Activated CD4-positive, alpha-beta T cell treated with anti-CD3 and anti-CD28 coated beads, Interleukin-2, amount 50 U/mL, for 16 hours (primary cell): ENCODE data around the gene IFNW1.

Experiments used
- DNase-seq: peaks from one replicate; pipeline ENCODE4 v3.0.0-alpha.2; 2020

The IFNW1 gene

DNA sequence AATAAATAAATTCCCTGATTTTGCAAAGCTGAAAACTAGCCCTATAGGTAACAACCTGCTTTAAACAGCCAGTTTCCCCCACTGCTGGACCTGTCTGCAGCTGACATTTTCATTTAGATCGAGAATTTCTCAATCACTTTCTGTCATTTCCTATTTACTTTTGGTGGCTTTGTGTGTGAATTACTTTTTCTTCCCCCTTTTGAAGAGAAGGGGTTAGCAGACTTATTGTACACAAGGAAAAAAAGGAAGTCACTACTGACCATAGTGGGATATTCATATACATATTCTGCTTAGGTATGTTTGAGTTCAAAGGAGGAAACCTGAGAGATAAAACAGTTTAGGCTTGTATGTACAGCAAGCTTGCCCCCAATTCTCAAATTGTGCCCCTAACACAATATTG is 36.8 kb downstream of the IFNW1 start:
- no peak for DNase-seq

- no peak for DNase-seq
Measured at GRCh38 chr9:21102305-21102704, 39.3 kb downstream of the IFNW1 start.

GRCh38 chr9:21097817-21098216 is 43.8 kb downstream of the IFNW1 start:
- DNase-seq: no peak

- no peak for DNase-seq
Measured at GRCh38 chr9:21096901-21097255, 44.8 kb downstream of the IFNW1 start.

DNA sequence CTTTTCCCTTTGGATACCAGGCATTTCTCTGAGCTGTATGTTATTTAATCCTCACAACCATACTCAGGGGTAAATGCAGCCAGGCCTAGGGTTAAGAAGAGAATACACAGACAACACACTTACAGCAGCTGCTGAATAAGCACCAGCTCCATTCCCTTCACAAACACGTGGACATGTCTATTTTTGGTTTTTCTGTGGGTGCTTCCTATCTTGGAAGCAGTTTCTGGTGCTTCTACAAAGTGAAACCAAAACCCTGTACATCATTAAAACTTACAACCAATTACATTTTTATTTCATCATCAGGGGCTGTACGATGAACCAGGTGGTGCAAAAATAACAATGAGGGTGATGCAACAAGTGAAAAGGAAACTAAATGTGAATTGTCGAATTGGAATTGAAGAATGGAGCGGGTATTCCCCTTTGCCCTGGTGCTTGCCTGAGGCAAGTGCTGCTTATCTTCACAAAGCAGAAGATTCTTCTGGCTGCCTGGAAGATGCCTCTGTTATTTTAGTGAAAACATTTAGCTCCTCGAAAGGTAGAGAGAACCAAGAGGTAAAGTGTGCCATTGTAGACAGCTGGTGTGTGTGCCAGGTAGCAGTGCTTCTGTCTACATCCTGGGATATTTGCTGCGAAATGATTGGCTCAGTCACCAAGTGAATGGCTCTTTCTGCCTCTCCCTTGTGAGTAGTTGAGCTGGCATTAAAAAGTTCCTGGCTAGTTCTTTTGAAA is 45.3 kb downstream of the IFNW1 start:
- peak; percentile 57 for DNase-seq

DNA sequence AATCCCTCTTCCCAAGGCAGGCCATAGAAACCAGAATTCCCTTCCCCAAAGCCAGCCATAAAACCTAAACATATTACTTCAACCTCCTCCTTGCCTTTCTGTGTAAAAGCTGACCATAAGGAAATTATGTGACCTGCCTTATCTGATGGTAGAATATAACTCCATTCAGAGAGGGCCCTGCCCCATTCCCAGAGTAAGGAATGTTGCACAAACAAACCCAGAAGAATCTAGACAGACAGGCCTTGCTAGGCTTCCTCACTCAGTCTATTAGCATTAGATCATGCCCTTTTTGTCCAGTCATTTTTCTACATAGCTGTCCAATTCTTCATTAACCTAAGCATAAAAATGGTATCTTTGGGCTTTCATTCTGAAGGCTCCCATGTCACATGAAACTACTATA is 46.1 kb downstream of the IFNW1 start:
- no peak for DNase-seq
